HG02943 (cell line): Measurements from ENCODE around the gene RNU1-3.
"Not testable (repeated sequence)": the region's sequence is repeated elsewhere in the genome, so short reads cannot be mapped to it uniquely, and the experiment has no call there.

Experiments used
- ATAC-seq: cut with Tn5 transposase; IDR thresholded peaks from one replicate; pipeline ENCODE4 v1.9.1; 2021; ENCODE audit warnings: mild to moderate bottlenecking, low read depth, moderate library complexity; ENCODE audit not compliant: unreplicated experiment

The RNU1-3 gene

GRCh38 chr1:16696507-16697150, 29.9 kb upstream of the RNU1-3 start:
- not testable (repeated sequence) for ATAC-seq

- not testable (repeated sequence) for ATAC-seq
These were observed 27.6 kb upstream of the RNU1-3 start for GRCh38 chr1:16694308-16694702.

GRCh38 chr1:16693449-16694307, 26.9 kb upstream of the RNU1-3 start:
- ATAC-seq, result not testable (repeated sequence)

GRCh38 chr1:16692717-16693448, 26.1 kb upstream of the RNU1-3 start:
- not testable (repeated sequence) for ATAC-seq

GRCh38 chr1:16692283-16692682, 25.5 kb upstream of the RNU1-3 start:
- ATAC-seq, result not testable (repeated sequence)

GRCh38 chr1:16690971-16691682, 24.4 kb upstream of the RNU1-3 start:
- not testable (repeated sequence) for ATAC-seq

GRCh38 chr1:16687132-16687800, 20.5 kb upstream of the RNU1-3 start:
- not testable (repeated sequence) for ATAC-seq

- ATAC-seq, result not testable (repeated sequence)
These were observed 19.0 kb upstream of the RNU1-3 start for GRCh38 chr1:16685445-16686371.

GRCh38 chr1:16684738-16685337, 18.1 kb upstream of the RNU1-3 start:
- not testable (repeated sequence) for ATAC-seq

GRCh38 chr1:16684152-16684551, 17.4 kb upstream of the RNU1-3 start:
- ATAC-seq, result not testable (repeated sequence)

GRCh38 chr1:16682803-16683202, 16.1 kb upstream of the RNU1-3 start:
- not testable (repeated sequence) for ATAC-seq

GRCh38 chr1:16680366-16680765, 13.6 kb upstream of the RNU1-3 start:
- ATAC-seq, result not testable (repeated sequence)

- no peak for ATAC-seq
These were observed 11.0 kb upstream of the RNU1-3 start for GRCh38 chr1:16677552-16678431.

- ATAC-seq, result not testable (repeated sequence)
These were observed 10.1 kb upstream of the RNU1-3 start for GRCh38 chr1:16676661-16677523.

GRCh38 chr1:16675118-16675510, 8.4 kb upstream of the RNU1-3 start:
- ATAC-seq, result not testable (repeated sequence)

- ATAC-seq, result not testable (repeated sequence)
These were observed 7.2 kb upstream of the RNU1-3 start for GRCh38 chr1:16673976-16674375.
